ENCODE results near the gene TMSB4X. TPM values are rescaled to one million over a fixed set of nuclear protein-coding genes. Genes with fewer than 3 reads are reported as not detected.

The TMSB4X gene
- total RNA-seq, 2 experiments from 2014 or later = 1,476 to 1,540 TPM

DNA sequence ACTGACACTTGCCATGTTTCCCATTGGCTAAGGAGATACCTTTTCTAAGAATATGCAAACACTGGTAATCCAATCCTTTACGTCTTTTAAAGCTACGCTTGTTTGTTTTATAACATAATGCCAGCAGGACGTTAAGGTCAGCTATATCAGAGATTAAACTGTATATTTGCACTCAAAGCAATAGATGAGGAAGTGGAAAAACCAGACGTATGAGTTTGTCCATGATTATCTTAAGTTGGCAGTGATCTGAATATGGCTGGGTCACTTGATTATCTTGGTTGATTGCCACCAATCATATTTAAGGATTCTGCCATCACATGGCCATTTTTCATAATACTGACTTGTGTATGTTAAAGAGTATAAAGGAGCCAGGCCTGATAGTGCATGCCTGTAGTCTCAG, 19.4 kb downstream of the TMSB4X start:
- Histone ChIP-seq H3K79me2 (ENCODE audit: insufficient read depth, low read depth, low read length) (no peaks in the 10 kb centered on the region), H3K4me3 (ENCODE audit: low read depth, low read length, poor library complexity, severe bottlenecking) (no peak overlapping the region), H3K9me2 (ENCODE audit: insufficient read depth, low read length) (no peaks in the 10 kb centered on the region), H3K4me1 (ENCODE audit: insufficient read depth, low read length, poor library complexity, severe bottlenecking) (peaks cover 13% of the 10 kb centered on the region), H3K27ac (ENCODE audit: low read depth, low read length, poor library complexity, severe bottlenecking) (no peak overlapping the region), H3K4me2 (ENCODE audit: low read length) (no peak overlapping the region), H2AFZ (ENCODE audit: low read length) (no peak overlapping the region), H3K36me3 (ENCODE audit: insufficient read depth, low read length) (no peaks in the 10 kb centered on the region), H3K9me3 (ENCODE audit: low read length) (no peaks in the 10 kb centered on the region), H4K20me1 (ENCODE audit: insufficient read depth, low read length) (no peaks in the 10 kb centered on the region)
- TF ChIP-seq, protein P1, sequence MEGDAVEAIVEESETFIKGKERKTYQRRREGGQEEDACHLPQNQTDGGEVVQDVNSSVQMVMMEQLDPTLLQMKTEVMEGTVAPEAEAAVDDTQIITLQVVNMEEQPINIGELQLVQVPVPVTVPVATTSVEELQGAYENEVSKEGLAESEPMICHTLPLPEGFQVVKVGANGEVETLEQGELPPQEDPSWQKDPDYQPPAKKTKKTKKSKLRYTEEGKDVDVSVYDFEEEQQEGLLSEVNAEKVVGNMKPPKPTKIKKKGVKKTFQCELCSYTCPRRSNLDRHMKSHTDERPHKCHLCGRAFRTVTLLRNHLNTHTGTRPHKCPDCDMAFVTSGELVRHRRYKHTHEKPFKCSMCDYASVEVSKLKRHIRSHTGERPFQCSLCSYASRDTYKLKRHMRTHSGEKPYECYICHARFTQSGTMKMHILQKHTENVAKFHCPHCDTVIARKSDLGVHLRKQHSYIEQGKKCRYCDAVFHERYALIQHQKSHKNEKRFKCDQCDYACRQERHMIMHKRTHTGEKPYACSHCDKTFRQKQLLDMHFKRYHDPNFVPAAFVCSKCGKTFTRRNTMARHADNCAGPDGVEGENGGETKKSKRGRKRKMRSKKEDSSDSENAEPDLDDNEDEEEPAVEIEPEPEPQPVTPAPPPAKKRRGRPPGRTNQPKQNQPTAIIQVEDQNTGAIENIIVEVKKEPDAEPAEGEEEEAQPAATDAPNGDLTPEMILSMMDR (conservative IDR thresholded peaks at IDR 0.05; ENCODE audit: low read length) = no peak
- TF ChIP-seq EZH2phosphoT487 (IDR thresholded peaks at IDR 0.05; ENCODE audit: borderline replicate concordance, low read depth, low read length) = no peak
- intact Hi-C loops (cut with micrococcal nuclease; ENCODE audit: unreplicated experiment) = no loop called here
- POLR2A ChIA-PET = interaction anchor here (1.0 kb wide), 2 partner anchors 10 to 21 kb away, joined by 4 read pairs; no protein-coding TSS in a partner anchor
- no TSS peak for BruUV-seq (replicated peaks)
- CTCF ChIA-PET (ENCODE audit: unreplicated experiment) = no interaction called here
- no peak for DNase-seq (ENCODE audit: low spot score)

DNA sequence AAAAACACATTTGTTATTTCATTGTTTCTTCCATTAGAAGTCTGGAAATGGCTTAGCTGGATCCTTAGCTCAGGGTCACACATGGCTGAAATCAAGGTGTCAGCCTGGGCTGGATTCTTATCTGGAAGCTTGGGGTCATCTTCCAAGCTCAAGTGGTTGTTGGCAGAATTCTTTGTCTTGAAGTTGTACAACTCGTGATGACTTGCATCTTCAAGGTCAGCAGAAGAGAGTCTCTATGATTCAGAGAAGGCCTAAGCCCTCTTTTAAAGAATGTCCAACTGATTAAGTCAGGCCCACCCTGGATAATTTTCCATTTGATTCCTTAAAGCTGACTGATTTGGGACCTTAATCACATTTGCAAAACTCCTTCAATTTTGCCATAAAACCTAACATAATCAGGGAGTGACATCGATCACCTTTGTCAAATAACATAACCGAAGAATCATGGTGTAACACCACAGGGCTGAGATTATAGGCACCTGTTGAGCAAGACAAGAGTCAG, 22.1 kb downstream of the TMSB4X start:
- no peaks in the 10 kb centered on the region for H3K79me2 ChIP-seq (ENCODE audit: insufficient read depth, low read depth, low read length)
- H3K4me3 ChIP-seq (ENCODE audit: low read depth, low read length, poor library complexity, severe bottlenecking) = no peak overlapping the region
- intact Hi-C loops (cut with micrococcal nuclease; ENCODE audit: unreplicated experiment) = no loop called here
- no peaks in the 10 kb centered on the region for H3K36me3 ChIP-seq (ENCODE audit: insufficient read depth, low read length)
- ChIA-PET CTCF (ENCODE audit: unreplicated experiment) (interaction anchor here (0.5 kb wide), 1 partner anchor 16 kb away, joined by 3 read pairs; no protein-coding TSS in a partner anchor), POLR2A (interaction anchor here (1.5 to 2.0 kb wide), 2 partner anchors 9 to 18 kb away, joined by 3 to 9 read pairs; no protein-coding TSS in a partner anchor)
- no peak overlapping the region for H2AFZ ChIP-seq (ENCODE audit: low read length)
- H3K27ac ChIP-seq (ENCODE audit: low read depth, low read length, poor library complexity, severe bottlenecking) = no peak overlapping the region
- peaks cover 37% of the 10 kb centered on the region for H3K4me1 ChIP-seq (ENCODE audit: insufficient read depth, low read length, poor library complexity, severe bottlenecking)
- BruUV-seq (replicated peaks) = no TSS peak
- no peak for DNase-seq (ENCODE audit: low spot score)
- H3K9me2 ChIP-seq (ENCODE audit: insufficient read depth, low read length) = no peaks in the 10 kb centered on the region
- H3K9me3 ChIP-seq (ENCODE audit: low read length) = no peaks in the 10 kb centered on the region
- no peaks in the 10 kb centered on the region for H4K20me1 ChIP-seq (ENCODE audit: insufficient read depth, low read length)
- H3K4me2 ChIP-seq (ENCODE audit: low read length) = no peak overlapping the region
- TF ChIP-seq, protein P1 (conservative IDR thresholded peaks at IDR 0.05; ENCODE audit: low read length) = no peak
- TF ChIP-seq EZH2phosphoT487 (IDR thresholded peaks at IDR 0.05; ENCODE audit: borderline replicate concordance, low read depth, low read length) = no peak

DNA sequence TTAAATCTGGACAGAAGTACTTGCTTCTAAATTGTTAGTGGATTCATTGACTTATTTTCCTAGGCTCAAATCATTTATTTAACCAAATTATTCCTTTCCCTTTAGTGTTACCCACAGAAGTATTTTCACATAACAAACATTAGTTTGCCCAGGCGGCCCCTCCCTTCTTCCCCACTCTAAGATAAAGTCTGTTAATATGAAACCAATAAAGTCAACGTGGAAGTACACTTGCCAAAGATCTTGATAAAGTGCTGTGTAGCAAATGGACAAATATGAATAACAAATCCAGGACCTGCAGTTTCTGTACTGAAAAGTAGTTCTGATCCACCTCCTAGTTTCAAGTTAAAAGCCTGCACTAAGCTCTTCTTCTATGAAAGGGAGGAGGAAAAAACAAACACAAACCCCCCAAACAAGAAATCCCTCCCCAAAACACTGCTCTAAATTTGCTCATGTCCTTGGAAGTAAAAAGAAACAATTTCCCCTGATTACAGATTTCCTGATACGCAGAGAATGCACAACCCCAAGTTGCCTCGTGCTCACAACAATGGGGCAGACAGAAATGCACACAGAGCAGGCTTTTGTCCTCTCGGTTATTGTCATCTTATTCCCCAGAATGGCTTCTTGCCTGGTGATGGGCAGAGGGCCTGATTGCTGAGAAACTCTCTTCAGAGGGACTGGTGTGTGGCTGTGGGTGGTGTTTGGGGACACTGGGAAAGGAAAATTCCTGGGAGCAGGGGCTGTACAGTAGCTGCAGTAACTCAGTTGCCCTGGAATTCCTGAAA, 23.2 kb downstream of the TMSB4X start:
- no peak overlapping the region for H2AFZ ChIP-seq (ENCODE audit: low read length)
- no TSS peak for BruUV-seq (replicated peaks)
- H3K36me3 ChIP-seq (ENCODE audit: insufficient read depth, low read length) = no peaks in the 10 kb centered on the region
- no peak for DNase-seq (ENCODE audit: low spot score)
- peaks cover 47% of the 10 kb centered on the region for H3K4me1 ChIP-seq (ENCODE audit: insufficient read depth, low read length, poor library complexity, severe bottlenecking)
- H3K79me2 ChIP-seq (ENCODE audit: insufficient read depth, low read depth, low read length) = no peaks in the 10 kb centered on the region
- ChIA-PET POLR2A (interaction anchor here (2.0 to 2.2 kb wide), 2 partner anchors 19 to 90 kb away, joined by 5 to 9 read pairs; no protein-coding TSS in a partner anchor), CTCF (ENCODE audit: unreplicated experiment) (no interaction called here)
- no peak overlapping the region for H3K4me3 ChIP-seq (ENCODE audit: low read depth, low read length, poor library complexity, severe bottlenecking)
- H3K9me2 ChIP-seq (ENCODE audit: insufficient read depth, low read length) = no peaks in the 10 kb centered on the region
- intact Hi-C loops (cut with micrococcal nuclease; ENCODE audit: unreplicated experiment) = no loop called here
- H4K20me1 ChIP-seq (ENCODE audit: insufficient read depth, low read length) = no peaks in the 10 kb centered on the region
- no peaks in the 10 kb centered on the region for H3K9me3 ChIP-seq (ENCODE audit: low read length)
- TF ChIP-seq EZH2phosphoT487 (IDR thresholded peaks at IDR 0.05; ENCODE audit: borderline replicate concordance, low read depth, low read length) = no peak
- TF ChIP-seq, protein P1 (conservative IDR thresholded peaks at IDR 0.05; ENCODE audit: low read length) = no peak
- H3K4me2 ChIP-seq (ENCODE audit: low read length) = no peak overlapping the region
- no peak overlapping the region for H3K27ac ChIP-seq (ENCODE audit: low read depth, low read length, poor library complexity, severe bottlenecking)

Data from OCI-LY7 (cell line).